CD14-positive monocyte (primary cell): ENCODE measurements around the gene CTDSPL. TPM values are rescaled to one million over a fixed set of nuclear protein-coding genes. Genes with fewer than 3 reads are reported as not detected.

Experiments used
- DNase-seq, 3 donors: peaks; one replicate each; pipeline ENCODE4 v3.0.0-alpha.2; 2011 to 2022
- H2AFZ ChIP-seq: 2 replicates; pipeline ENCODE4 v1.6.0; 2012; ENCODE audit warnings: mild to moderate bottlenecking, low read depth, low read length, inconsistent platforms; ENCODE audit not compliant: insufficient read depth, poor library complexity, severe bottlenecking
- H3K27ac ChIP-seq, 2 donors: 1 replicate in 1 of 2; 2 replicates in 1 of 2; pipeline ENCODE4 v1.5.1; 2012 to 2013; ENCODE audit warnings: low read length in 2 of 2, control low read depth in 1 of 2, inconsistent platforms in 1 of 2, low read depth in 1 of 2, mild to moderate bottlenecking in 1 of 2
- H3K27me3 ChIP-seq, 2 donors: one replicate each; pipeline versions ENCODE4 v1.6.0 to v1.6.1; 2011 to 2013; ENCODE audit warnings: low read length in 2 of 2; ENCODE audit not compliant: control insufficient read depth in 2 of 2, insufficient read depth in 2 of 2
- H3K36me3 ChIP-seq, 2 donors: replicated peaks in 1 of 2; 1 replicate in 1 of 2; 2 replicates in 1 of 2; pipeline versions ENCODE4 v1.5.1 to v1.6.1; 2012 to 2013; ENCODE audit warnings: low read length in 2 of 2, control low read depth in 1 of 2, inconsistent platforms in 1 of 2, mild to moderate bottlenecking in 1 of 2; ENCODE audit not compliant: insufficient read depth in 2 of 2, control insufficient read depth in 1 of 2
- H3K4me1 ChIP-seq, 2 donors: 1 replicate in 1 of 2; 2 replicates in 1 of 2; pipeline versions ENCODE4 v1.5.1 to v1.6.1; 2012 to 2013; ENCODE audit warnings: low read length in 2 of 2, control low read depth in 1 of 2, inconsistent platforms in 1 of 2, mild to moderate bottlenecking in 1 of 2, moderate library complexity in 1 of 2; ENCODE audit not compliant: insufficient read depth in 2 of 2, control insufficient read depth in 1 of 2
- H3K4me2 ChIP-seq: replicated peaks from 2 replicates; pipeline ENCODE3; 2012; ENCODE audit warnings: low read length, moderate library complexity, mild to moderate bottlenecking; ENCODE audit not compliant: poor library complexity, severe bottlenecking; ENCODE audit errors: extremely low read depth
- H3K4me3 ChIP-seq, 3 experiments: fragments of 200-600 bp in 1 of 3; sonication (generic) in 1 of 3; replicated peaks in 1 of 3; 1 replicate in 2 of 3; 2 replicates in 1 of 3; pipeline ENCODE4 v1.5.1; 2011 to 2013; ENCODE audit warnings: low read length in 3 of 3, mild to moderate bottlenecking in 3 of 3, control low read depth in 2 of 3, low read depth in 2 of 3, inconsistent platforms in 1 of 3, moderate library complexity in 1 of 3
- H3K79me2 ChIP-seq: 2 replicates; pipeline ENCODE4 v1.6.0; 2012; ENCODE audit warnings: mild to moderate bottlenecking, control low read depth, inconsistent platforms, low read length, moderate library complexity; ENCODE audit not compliant: insufficient read depth
- H3K9ac ChIP-seq: 2 replicates; pipeline ENCODE4 v1.6.0; 2017; ENCODE audit warnings: low read length, mild to moderate bottlenecking; ENCODE audit not compliant: insufficient read depth, poor library complexity, severe bottlenecking
- H3K9me3 ChIP-seq, 2 donors: replicated peaks in 1 of 2; 1 replicate in 1 of 2; 2 replicates in 1 of 2; pipeline versions ENCODE4 v1.5.1 to v1.6.1; 2012 to 2013; ENCODE audit warnings: low read length in 2 of 2, control low read depth in 1 of 2; ENCODE audit not compliant: control insufficient read depth in 1 of 2, insufficient read depth in 1 of 2
- H4K20me1 ChIP-seq: 2 replicates; pipeline ENCODE4 v1.6.0; 2012; ENCODE audit warnings: mild to moderate bottlenecking, low read length, control low read depth, moderate library complexity; ENCODE audit not compliant: insufficient read depth
- H3K27ac Mint-ChIP-seq, 7 donors: one replicate each; pipeline ENCODE4 v1.8.0; 2020; ENCODE audit warnings: mild to moderate bottlenecking in 7 of 7, mixed read lengths in 7 of 7, moderate library complexity in 6 of 7, inconsistent platforms in 2 of 7
- H3K27me3 Mint-ChIP-seq, 3 donors: one replicate each; pipeline ENCODE4 v1.8.0; 2021 to 2022; ENCODE audit warnings: low read depth in 3 of 3, mild to moderate bottlenecking in 3 of 3, mixed read lengths in 3 of 3, moderate library complexity in 3 of 3, inconsistent platforms in 1 of 3
- H3K36me3 Mint-ChIP-seq, 2 donors: one replicate each; pipeline ENCODE4 v1.8.0; 2020; ENCODE audit warnings: mixed read lengths in 2 of 2, inconsistent platforms in 1 of 2, mild to moderate bottlenecking in 1 of 2
- H3K4me1 Mint-ChIP-seq: one replicate; pipeline ENCODE4 v1.8.0; 2020; ENCODE audit warnings: mild to moderate bottlenecking, mixed read lengths
- H3K4me3 Mint-ChIP-seq, 2 donors: one replicate each; pipeline ENCODE4 v1.8.0; 2020; ENCODE audit warnings: mild to moderate bottlenecking in 2 of 2, mixed read lengths in 2 of 2, moderate library complexity in 1 of 2
- H3K9me3 Mint-ChIP-seq, 7 donors: one replicate each; pipeline ENCODE4 v1.8.0; 2020 to 2022; ENCODE audit warnings: mixed read lengths in 7 of 7, mild to moderate bottlenecking in 6 of 7, moderate library complexity in 6 of 7, inconsistent platforms in 2 of 7
- WGBS: methylation state at CpG from one replicate; pipeline ENCODE4 v1.1.5; 2013; ENCODE audit warnings: missing lambda C conversion rate; ENCODE audit not compliant: insufficient coverage; 5-methylcytosine and 5-hydroxymethylcytosine counted together
- intact Hi-C, 2 donors: fragments of 100-400 bp; cut with micrococcal nuclease; formaldehyde crosslinking; loops; one replicate each; pipeline versions ENCODE4 v1.15.0 to v1.15.1; 2023
- polyA plus RNA-seq, 3 donors: library from polyadenylated mRNA; depleted of rRNA in 1 of 3; unstranded in 2 of 3; stranded (reverse) in 1 of 3; fragments of 300-500 nt in 2 of 3; fragments of >200 nt in 1 of 3; fragmentation: Illumina TruSeq in 2 of 3; gene quantifications; 1 replicate in 2 of 3; 2 replicates in 1 of 3; pipeline ENCODE4 v1.2.3, GENCODE V29; 2012 to 2021
- TF ChIP-seq, protein P1 (sequence below): fragments of 200-600 bp; IDR thresholded peaks from one replicate; pipeline ENCODE4 v1.8.0; 2022; ENCODE audit warnings: antibody characterized with exemption, mild to moderate bottlenecking

CTDSPL gene
- polyA plus RNA-seq, 3 donors, result 0.15 to 0.69 (median 0.33) TPM

DNA sequence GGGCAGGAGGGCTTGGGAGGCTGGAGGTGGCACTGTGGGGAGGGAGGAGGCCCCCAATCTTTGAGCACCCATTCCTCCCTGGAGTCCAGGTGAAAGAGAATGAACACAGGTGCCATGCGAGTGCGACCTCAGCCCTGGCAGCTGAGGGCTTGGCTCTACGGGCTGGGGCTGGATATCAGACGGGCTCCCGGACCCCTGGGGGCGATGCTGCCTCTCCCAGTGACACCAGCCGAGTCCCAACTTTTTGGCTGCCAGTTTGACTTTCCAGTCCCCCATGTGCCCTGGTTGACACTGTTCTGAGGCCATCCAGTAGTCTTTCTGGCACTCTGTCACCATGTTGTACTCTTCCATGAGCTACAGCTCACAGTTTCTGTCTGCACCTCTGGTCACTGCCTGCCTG, 130.1 kb downstream of the CTDSPL start:
- DNase-seq, result no peak
- no peak overlapping the region for H3K27ac ChIP-seq
- intact Hi-C loops, result no loop called here
- H4K20me1 ChIP-seq, result no peaks in the 10 kb centered on the region
- WGBS, result 97% methylated on average over 7 of the region's 7 CpGs
- H3K4me1 Mint-ChIP-seq, result peaks cover 64% of the 10 kb centered on the region
- TF ChIP-seq, protein P1, sequence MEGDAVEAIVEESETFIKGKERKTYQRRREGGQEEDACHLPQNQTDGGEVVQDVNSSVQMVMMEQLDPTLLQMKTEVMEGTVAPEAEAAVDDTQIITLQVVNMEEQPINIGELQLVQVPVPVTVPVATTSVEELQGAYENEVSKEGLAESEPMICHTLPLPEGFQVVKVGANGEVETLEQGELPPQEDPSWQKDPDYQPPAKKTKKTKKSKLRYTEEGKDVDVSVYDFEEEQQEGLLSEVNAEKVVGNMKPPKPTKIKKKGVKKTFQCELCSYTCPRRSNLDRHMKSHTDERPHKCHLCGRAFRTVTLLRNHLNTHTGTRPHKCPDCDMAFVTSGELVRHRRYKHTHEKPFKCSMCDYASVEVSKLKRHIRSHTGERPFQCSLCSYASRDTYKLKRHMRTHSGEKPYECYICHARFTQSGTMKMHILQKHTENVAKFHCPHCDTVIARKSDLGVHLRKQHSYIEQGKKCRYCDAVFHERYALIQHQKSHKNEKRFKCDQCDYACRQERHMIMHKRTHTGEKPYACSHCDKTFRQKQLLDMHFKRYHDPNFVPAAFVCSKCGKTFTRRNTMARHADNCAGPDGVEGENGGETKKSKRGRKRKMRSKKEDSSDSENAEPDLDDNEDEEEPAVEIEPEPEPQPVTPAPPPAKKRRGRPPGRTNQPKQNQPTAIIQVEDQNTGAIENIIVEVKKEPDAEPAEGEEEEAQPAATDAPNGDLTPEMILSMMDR, result no peak
- H3K27me3 Mint-ChIP-seq, result peaks cover 2 to 6% (median 2%) of the 10 kb centered on the region in 3 donors
- no peak overlapping the region for H2AFZ ChIP-seq
- H3K36me3 ChIP-seq, result peaks cover 5 to 12% of the 10 kb centered on the region in 2 donors
- peaks cover 51 to 66% of the 10 kb centered on the region in 2 donors for H3K4me1 ChIP-seq
- no peak overlapping the region for H3K4me3 Mint-ChIP-seq
- no peak overlapping the region for H3K4me2 ChIP-seq
- no peak overlapping the region for H3K4me3 ChIP-seq
- H3K27me3 ChIP-seq, result no peaks in the 10 kb centered on the region
- H3K9me3 Mint-ChIP-seq, result no peaks in the 10 kb centered on the region
- H3K9me3 ChIP-seq, result no peaks in the 10 kb centered on the region
- H3K79me2 ChIP-seq, result peaks cover 25% of the 10 kb centered on the region
- peak overlapping the region in 2 of 7 donors; percentile 19 to 55 for H3K27ac Mint-ChIP-seq
- no peak overlapping the region for H3K9ac ChIP-seq
- peaks cover 12 to 13% of the 10 kb centered on the region in 2 donors for H3K36me3 Mint-ChIP-seq

DNA sequence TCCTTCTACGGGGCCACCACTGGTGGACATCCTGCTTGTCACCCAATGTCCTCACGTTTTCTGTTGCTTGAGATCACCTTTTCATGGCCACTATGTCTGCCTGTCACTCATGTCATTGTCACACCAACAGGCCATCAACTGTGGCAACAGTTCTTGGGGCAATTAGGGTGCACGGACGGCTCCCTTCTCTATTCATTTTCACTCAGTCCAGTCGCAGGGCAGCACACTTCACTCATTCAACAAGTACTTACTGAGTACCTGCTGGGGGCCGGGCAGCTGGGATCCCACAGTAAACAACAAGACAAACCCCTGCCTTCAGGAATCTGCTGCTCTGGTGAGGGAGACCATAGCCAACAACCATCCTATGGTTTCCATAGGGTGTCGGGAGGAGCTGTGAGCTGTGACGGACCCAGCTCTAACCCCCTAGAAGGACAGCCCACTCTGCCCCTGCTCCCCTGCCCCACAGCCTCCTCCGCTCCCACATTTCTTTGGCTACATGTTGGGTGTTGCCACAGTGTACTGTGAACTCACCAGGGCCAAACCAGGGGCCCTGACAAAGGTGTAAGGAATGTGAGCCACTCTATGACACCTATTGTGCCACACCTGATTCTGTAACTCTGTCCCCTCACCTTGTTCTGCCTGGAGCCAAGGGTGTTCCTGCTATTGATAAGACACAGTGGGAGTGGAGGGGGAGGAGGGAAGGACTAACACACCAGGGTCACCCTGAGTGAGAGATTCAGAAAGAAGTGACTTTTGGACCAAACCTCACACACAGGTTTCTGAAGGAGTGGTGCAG, 130.8 kb downstream of the CTDSPL start:
- no peak overlapping the region for H2AFZ ChIP-seq
- TF ChIP-seq, protein P1, result no peak
- no peaks in the 10 kb centered on the region for H3K9me3 Mint-ChIP-seq
- H3K9ac ChIP-seq, result no peak overlapping the region
- H3K4me3 ChIP-seq, result no peak overlapping the region
- intact Hi-C loops, result no loop called here
- no peak overlapping the region for H3K4me3 Mint-ChIP-seq
- WGBS, result 96% methylated on average over 8 of the region's 9 CpGs
- peaks cover 31% of the 10 kb centered on the region for H3K79me2 ChIP-seq
- H3K9me3 ChIP-seq, result no peaks in the 10 kb centered on the region
- no peak overlapping the region for H3K4me2 ChIP-seq
- H4K20me1 ChIP-seq, result no peaks in the 10 kb centered on the region
- peaks cover 5 to 12% of the 10 kb centered on the region in 2 donors for H3K36me3 ChIP-seq
- peaks cover 2 to 6% (median 2%) of the 10 kb centered on the region in 3 donors for H3K27me3 Mint-ChIP-seq
- H3K4me1 ChIP-seq, result peaks cover 54 to 66% of the 10 kb centered on the region in 2 donors
- DNase-seq, result no peak
- no peak overlapping the region for H3K27ac ChIP-seq
- H3K4me1 Mint-ChIP-seq, result peaks cover 64% of the 10 kb centered on the region
- H3K36me3 Mint-ChIP-seq, result peaks cover 14 to 19% of the 10 kb centered on the region in 2 donors
- H3K27me3 ChIP-seq, result no peaks in the 10 kb centered on the region
- peak overlapping the region in 6 of 7 donors; percentile 58 to 95 (median 74) for H3K27ac Mint-ChIP-seq
